ENCODE measurements around the gene IRF2. TPM values are rescaled to one million over a fixed set of nuclear protein-coding genes. Genes with fewer than 3 reads are reported as not detected.

IRF2 gene
- total RNA-seq, 4 donors from 2014 or later: 16.9 to 53.1 (median 28.9) TPM

GRCh38 chr4:184359888-184360287, 114.5 kb downstream of the IRF2 start:
- TF ChIP-seq CTCF (IDR thresholded peaks at IDR 0.05): no peak
- ATAC-seq (ENCODE audit: low FRiP score): no peak
- no peak for DNase-seq (ENCODE audit: low spot score)

GRCh38 chr4:184358521-184359232, 115.7 kb downstream of the IRF2 start:
- ATAC-seq (ENCODE audit: low FRiP score) (no peak), DNase-seq (ENCODE audit: low spot score) (no peak)
- TF ChIP-seq CTCF (IDR thresholded peaks at IDR 0.05): no peak

- no peak for DNase-seq (ENCODE audit: low spot score)
- ATAC-seq (ENCODE audit: low FRiP score): no peak
- no peak for TF ChIP-seq CTCF (IDR thresholded peaks at IDR 0.05)
Measured at GRCh38 chr4:184357772-184358171, 116.6 kb downstream of the IRF2 start.

- no peak for DNase-seq (ENCODE audit: low spot score)
- no peak for TF ChIP-seq CTCF (IDR thresholded peaks at IDR 0.05)
Measured at GRCh38 chr4:184357165-184357564, 117.2 kb downstream of the IRF2 start.

GRCh38 chr4:184356366-184356765, 118.0 kb downstream of the IRF2 start:
- TF ChIP-seq CTCF (IDR thresholded peaks at IDR 0.05): no peak
- DNase-seq (ENCODE audit: low spot score) (no peak), ATAC-seq (ENCODE audit: low FRiP score) (no peak)

More at GRCh38 chr4:184357165-184357564, 117.2 kb downstream of the IRF2 start:
- ATAC-seq (ENCODE audit: low FRiP score): no peak

GRCh38 chr4:184355857-184356256, 118.5 kb downstream of the IRF2 start:
- DNase-seq (ENCODE audit: low spot score) (no peak), ATAC-seq (ENCODE audit: low FRiP score) (no peak)
- no peak for TF ChIP-seq CTCF (IDR thresholded peaks at IDR 0.05)

GRCh38 chr4:184355111-184355604, 119.2 kb downstream of the IRF2 start:
- peak; percentile 46 for DNase-seq (ENCODE audit: low spot score)
- TF ChIP-seq CTCF (IDR thresholded peaks at IDR 0.05): no peak
- ATAC-seq (ENCODE audit: low FRiP score): peak; percentile 71

All from omental fat pad (tissue), 4 donors.